ENCODE measurements around the gene TBX15.

TBX15 gene

GRCh38 chr1:118913818-118914217, 74.3 kb downstream of the TBX15 start:
- DNase-seq (ENCODE audit: low read depth, low spot score) = no peak
- H3K27ac ChIP-seq = no peak overlapping the region
- H3K9ac ChIP-seq (ENCODE audit: insufficient read length) = no peak overlapping the region
- no peaks in the 10 kb centered on the region for H3K9me3 ChIP-seq (ENCODE audit: low read depth, low read length)
- H3K36me3 ChIP-seq (ENCODE audit: insufficient read depth, low read length) = no peaks in the 10 kb centered on the region
- H3K4me3 ChIP-seq = no peak overlapping the region
- TF ChIP-seq EZH2 (IDR thresholded peaks at IDR 0.05) (no peak), POLR2AphosphoS5 (IDR thresholded peaks at IDR 0.05; ENCODE audit: borderline replicate concordance, low read depth, low read length) (no peak), FOXP2 (optimal IDR thresholded peaks at IDR 0.05; ENCODE audit: control extremely low read depth, extremely low read length, insufficient read depth) (no peak)

- Histone ChIP-seq H3K9me3 (ENCODE audit: low read depth, low read length) (no peaks in the 10 kb centered on the region), H3K36me3 (ENCODE audit: insufficient read depth, low read length) (no peaks in the 10 kb centered on the region), H3K4me3 (no peak overlapping the region), H3K9ac (ENCODE audit: insufficient read length) (no peak overlapping the region), H3K27ac (no peak overlapping the region)
- TF ChIP-seq EZH2 (IDR thresholded peaks at IDR 0.05) (no peak), FOXP2 (optimal IDR thresholded peaks at IDR 0.05; ENCODE audit: control extremely low read depth, extremely low read length, insufficient read depth) (no peak), POLR2AphosphoS5 (IDR thresholded peaks at IDR 0.05; ENCODE audit: borderline replicate concordance, low read depth, low read length) (no peak)
- DNase-seq (ENCODE audit: low read depth, low spot score) = no peak
These were observed 75.6 kb downstream of the TBX15 start for GRCh38 chr1:118912574-118912973.

DNA sequence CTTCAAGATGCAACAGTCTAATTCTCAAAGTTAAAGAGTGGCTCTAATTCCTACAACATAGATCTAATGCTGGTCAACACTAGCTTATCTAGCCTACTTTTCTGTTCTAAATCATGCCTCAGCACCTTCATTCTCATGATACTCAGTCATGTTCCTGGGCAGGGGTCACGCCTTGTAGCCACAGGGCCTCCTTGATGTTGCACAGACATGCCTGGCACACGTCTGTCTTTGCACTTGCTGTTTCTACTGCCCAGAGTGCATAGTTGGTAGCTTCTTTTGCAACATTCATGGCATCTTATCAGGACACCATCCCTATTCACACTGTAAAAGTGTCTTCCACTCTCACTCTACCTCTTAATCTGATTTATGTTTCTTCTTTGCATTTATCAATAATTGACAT, 76.6 kb downstream of the TBX15 start:
- H3K4me3 ChIP-seq = no peak overlapping the region
- no peak overlapping the region for H3K9ac ChIP-seq (ENCODE audit: insufficient read length)
- no peak for DNase-seq (ENCODE audit: low read depth, low spot score)
- H3K9me3 ChIP-seq (ENCODE audit: low read depth, low read length) = no peaks in the 10 kb centered on the region
- no peak overlapping the region for H3K27ac ChIP-seq
- H3K36me3 ChIP-seq (ENCODE audit: insufficient read depth, low read length) = no peaks in the 10 kb centered on the region
- no peak for TF ChIP-seq FOXP2 (optimal IDR thresholded peaks at IDR 0.05; ENCODE audit: control extremely low read depth, extremely low read length, insufficient read depth)
- no peak for TF ChIP-seq POLR2AphosphoS5 (IDR thresholded peaks at IDR 0.05; ENCODE audit: borderline replicate concordance, low read depth, low read length)
- TF ChIP-seq EZH2 (IDR thresholded peaks at IDR 0.05) = no peak

DNA sequence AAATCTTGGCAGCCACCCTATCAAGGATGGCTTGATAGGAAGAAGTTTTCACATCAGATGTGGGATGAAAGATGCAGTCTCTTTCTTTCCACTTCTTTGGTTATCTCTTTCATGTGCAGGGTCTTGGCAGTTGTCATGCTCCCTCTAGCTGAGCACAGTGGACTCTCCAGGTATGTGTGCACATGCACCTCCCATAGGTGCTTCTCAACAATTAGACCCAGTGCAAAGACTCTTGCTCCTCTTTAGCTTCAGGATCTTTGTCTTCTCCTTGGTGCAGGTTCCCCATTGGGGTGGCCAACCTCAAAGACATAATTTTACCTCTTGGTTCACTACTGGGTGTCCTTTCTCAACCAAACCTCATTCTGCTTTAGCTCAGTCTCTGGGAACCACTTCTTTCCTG, 80.7 kb downstream of the TBX15 start:
- TF ChIP-seq FOXP2 (optimal IDR thresholded peaks at IDR 0.05; ENCODE audit: control extremely low read depth, extremely low read length, insufficient read depth) = no peak
- no peak for TF ChIP-seq EZH2 (IDR thresholded peaks at IDR 0.05)
- TF ChIP-seq POLR2AphosphoS5 (IDR thresholded peaks at IDR 0.05; ENCODE audit: borderline replicate concordance, low read depth, low read length) = no peak
- Histone ChIP-seq H3K27ac (no peak overlapping the region), H3K4me3 (no peak overlapping the region)

GRCh38 chr1:118905671-118906070, 82.5 kb downstream of the TBX15 start:
- no peak for TF ChIP-seq FOXP2 (optimal IDR thresholded peaks at IDR 0.05; ENCODE audit: control extremely low read depth, extremely low read length, insufficient read depth)
- no peak for TF ChIP-seq POLR2AphosphoS5 (IDR thresholded peaks at IDR 0.05; ENCODE audit: borderline replicate concordance, low read depth, low read length)
- no peak for TF ChIP-seq EZH2 (IDR thresholded peaks at IDR 0.05)
- H3K9me3 ChIP-seq (ENCODE audit: low read depth, low read length) = no peaks in the 10 kb centered on the region
- H3K9ac ChIP-seq (ENCODE audit: insufficient read length) = no peak overlapping the region
- no peak overlapping the region for H3K4me3 ChIP-seq
- no peaks in the 10 kb centered on the region for H3K36me3 ChIP-seq (ENCODE audit: insufficient read depth, low read length)
- no peak overlapping the region for H3K27ac ChIP-seq
- no peak for DNase-seq (ENCODE audit: low read depth, low spot score)

More for the DNA sequence above, 80.7 kb downstream of the TBX15 start:
- Histone ChIP-seq H3K9me3 (ENCODE audit: low read depth, low read length) (no peaks in the 10 kb centered on the region), H3K9ac (ENCODE audit: insufficient read length) (no peak overlapping the region), H3K36me3 (ENCODE audit: insufficient read depth, low read length) (no peaks in the 10 kb centered on the region)
- no peak for DNase-seq (ENCODE audit: low read depth, low spot score)

- Histone ChIP-seq H3K27ac (no peak overlapping the region), H3K9me3 (ENCODE audit: low read depth, low read length) (no peaks in the 10 kb centered on the region), H3K36me3 (ENCODE audit: insufficient read depth, low read length) (no peaks in the 10 kb centered on the region), H3K9ac (ENCODE audit: insufficient read length) (no peak overlapping the region), H3K4me3 (no peak overlapping the region)
- no peak for DNase-seq (ENCODE audit: low read depth, low spot score)
- TF ChIP-seq FOXP2 (optimal IDR thresholded peaks at IDR 0.05; ENCODE audit: control extremely low read depth, extremely low read length, insufficient read depth) (no peak), EZH2 (IDR thresholded peaks at IDR 0.05) (no peak), POLR2AphosphoS5 (IDR thresholded peaks at IDR 0.05; ENCODE audit: borderline replicate concordance, low read depth, low read length) (no peak)
These were observed 82.9 kb downstream of the TBX15 start for GRCh38 chr1:118905196-118905595.

DNA sequence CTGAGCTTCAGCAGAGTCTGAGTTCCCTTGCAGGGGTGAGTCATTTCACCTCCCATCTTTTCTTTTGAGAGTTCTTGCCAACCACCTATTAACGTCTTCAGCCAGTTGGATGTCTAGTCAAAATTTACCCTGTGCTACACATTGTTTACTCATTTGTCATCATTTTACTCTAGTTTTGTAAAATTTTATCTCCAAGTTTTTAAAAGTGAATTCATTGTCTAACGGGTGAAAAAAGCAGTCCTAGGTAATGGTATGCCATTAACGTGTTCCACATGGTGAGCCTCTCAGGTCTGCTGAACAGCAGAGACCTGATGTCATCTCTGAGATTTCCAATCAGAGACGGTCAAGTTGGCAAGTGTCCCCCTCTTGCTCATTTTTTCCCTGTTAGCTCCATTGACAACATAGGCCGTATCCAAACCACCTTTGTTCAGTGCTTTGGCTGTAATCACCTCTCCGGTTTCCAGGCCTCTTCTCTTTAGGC, 85.4 kb downstream of the TBX15 start:
- H3K36me3 ChIP-seq (ENCODE audit: insufficient read depth, low read length) = no peaks in the 10 kb centered on the region
- TF ChIP-seq FOXP2 (optimal IDR thresholded peaks at IDR 0.05; ENCODE audit: control extremely low read depth, extremely low read length, insufficient read depth) (no peak), POLR2AphosphoS5 (IDR thresholded peaks at IDR 0.05; ENCODE audit: borderline replicate concordance, low read depth, low read length) (no peak), EZH2 (IDR thresholded peaks at IDR 0.05) (no peak)
- no peaks in the 10 kb centered on the region for H3K9me3 ChIP-seq (ENCODE audit: low read depth, low read length)
- no peak overlapping the region for H3K9ac ChIP-seq (ENCODE audit: insufficient read length)
- no peak overlapping the region for H3K4me3 ChIP-seq
- H3K27ac ChIP-seq = no peak overlapping the region
- DNase-seq (ENCODE audit: low read depth, low spot score) = no peak

DNA sequence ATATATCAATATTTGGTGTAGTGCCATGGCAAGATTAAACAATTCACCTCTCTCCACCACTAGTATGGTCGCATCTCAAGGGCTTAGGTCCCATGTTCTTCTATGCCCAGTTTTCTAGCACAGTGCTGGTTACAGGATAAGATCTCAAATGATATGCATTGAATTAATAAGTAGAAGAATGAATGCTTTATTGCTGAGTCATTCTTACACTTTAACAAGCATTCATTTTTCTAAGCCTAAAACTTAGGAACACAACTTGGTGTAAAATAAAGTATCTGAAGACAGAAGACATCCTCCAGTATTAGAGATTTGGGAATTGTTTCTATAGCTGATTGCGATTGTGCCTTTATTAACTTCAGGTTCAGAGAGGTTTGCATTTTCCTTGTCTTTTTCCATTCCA, 85.8 kb downstream of the TBX15 start:
- no peak overlapping the region for H3K27ac ChIP-seq
- no peak for DNase-seq (ENCODE audit: low read depth, low spot score)

More for the DNA sequence above, 85.8 kb downstream of the TBX15 start:
- Histone ChIP-seq H3K4me3 (no peak overlapping the region), H3K9me3 (ENCODE audit: low read depth, low read length) (no peaks in the 10 kb centered on the region), H3K9ac (ENCODE audit: insufficient read length) (no peak overlapping the region), H3K36me3 (ENCODE audit: insufficient read depth, low read length) (no peaks in the 10 kb centered on the region)
- TF ChIP-seq EZH2 (IDR thresholded peaks at IDR 0.05) (no peak), POLR2AphosphoS5 (IDR thresholded peaks at IDR 0.05; ENCODE audit: borderline replicate concordance, low read depth, low read length) (no peak), FOXP2 (optimal IDR thresholded peaks at IDR 0.05; ENCODE audit: control extremely low read depth, extremely low read length, insufficient read depth) (no peak)
